ENCODE measurements around the gene GCNT1. TPM values are rescaled to one million over a fixed set of nuclear protein-coding genes. Genes with fewer than 3 reads are reported as not detected.

Gene GCNT1
- total and polyA plus RNA-seq, 2 of the 13 experiments (the other 11 are each of a cell fraction or from before 2014, with no cell fraction given), result 0.55 to 1.7 TPM

- TF ChIP-seq NFATC3 (CRISPR knock-in tag; IDR thresholded peaks at IDR 0.05) (no peak), ZFP37 (CRISPR knock-in tag; IDR thresholded peaks at IDR 0.05; ENCODE audit: borderline replicate concordance) (no peak), SOX5 (CRISPR knock-in tag; IDR thresholded peaks at IDR 0.05; ENCODE audit: borderline replicate concordance) (peak; percentile 95), MATR3 (CRISPR knock-in tag; IDR thresholded peaks at IDR 0.05) (no peak), PITX1 (CRISPR knock-in tag; IDR thresholded peaks at IDR 0.05) (peak; percentile 56), ZMAT3 (CRISPR knock-in tag; conservative IDR thresholded peaks at IDR 0.05) (peak; percentile 49; the same call in 1 of the 2 replicates), ZNF468 (CRISPR knock-in tag; IDR thresholded peaks at IDR 0.05) (no peak), GATAD2A (CRISPR knock-in tag; IDR thresholded peaks at IDR 0.05) (peak; percentile 85), RFX5 (IDR thresholded peaks at IDR 0.05; ENCODE audit: low read depth, low read length) (no peak), ATF7 (IDR thresholded peaks at IDR 0.05) (no peak), ATF7 (CRISPR knock-in tag; IDR thresholded peaks at IDR 0.05) (no peak), ATM (IDR thresholded peaks at IDR 0.05; ENCODE audit: borderline replicate concordance) (no peak), ZBED4 (CRISPR knock-in tag; IDR thresholded peaks at IDR 0.05; ENCODE audit: borderline replicate concordance) (no peak), ZNF251 (CRISPR knock-in tag; IDR thresholded peaks at IDR 0.05) (no peak), HHEX (CRISPR knock-in tag; IDR thresholded peaks at IDR 0.05) (peak; percentile 78), ZFYVE20 (CRISPR knock-in tag; IDR thresholded peaks at IDR 0.05; ENCODE audit: borderline replicate concordance, low read depth) (no peak), MLXIP (CRISPR knock-in tag; IDR thresholded peaks at IDR 0.05; ENCODE audit: borderline replicate concordance) (no peak), EED (CRISPR knock-in tag; IDR thresholded peaks at IDR 0.05) (no peak), ZNF24 (IDR thresholded peaks at IDR 0.05) (no peak), ZNF749 (CRISPR knock-in tag; IDR thresholded peaks at IDR 0.05; ENCODE audit: borderline replicate concordance) (no peak), SRF (IDR thresholded peaks at IDR 0.05; ENCODE audit: low read depth, low read length) (no peak), ZNF549 (CRISPR knock-in tag; IDR thresholded peaks at IDR 0.05) (no peak), CHD4 (IDR thresholded peaks at IDR 0.05; ENCODE audit: borderline replicate concordance, low read length) (peak; percentile 81; the same call in 1 of the 2 replicates)
Measured at GRCh38 chr9:76423216-76424177, 35.5 kb upstream of the GCNT1 start (continued).
